GM08714 (cell line): Measurements from ENCODE around the gene ANKRD34B.

Experiments
- H3K4me3 ChIP-seq: fragments of 200-500 bp; sonication (Bioruptor generic); 2 replicates; pipeline ENCODE4 v1.5.1; 2014; ENCODE audit warnings: mild to moderate bottlenecking, low read length, inconsistent platforms
- ZNF274 ChIP-seq: IDR thresholded peaks from 2 replicates; pipeline ENCODE4 v1.6.1; 2012; ENCODE audit warnings: mild to moderate bottlenecking, low read depth, low read length

The ANKRD34B gene

GRCh38 chr5:80541392-80541791 lies 28.7 kb downstream of the ANKRD34B start:
- no peak overlapping the region for H3K4me3 ChIP-seq
- no peak for TF ChIP-seq ZNF274

- H3K4me3 ChIP-seq, result no peak overlapping the region
- no peak for TF ChIP-seq ZNF274
Observed at GRCh38 chr5:80540691-80541090, 29.4 kb downstream of the ANKRD34B start.

GRCh38 chr5:80516826-80517225 lies 53.3 kb downstream of the ANKRD34B start:
- no peak overlapping the region for H3K4me3 ChIP-seq
- TF ChIP-seq ZNF274, result no peak

GRCh38 chr5:80509362-80509761 lies 60.7 kb downstream of the ANKRD34B start:
- no peak for TF ChIP-seq ZNF274
- no peak overlapping the region for H3K4me3 ChIP-seq

GRCh38 chr5:80508844-80509243 lies 61.2 kb downstream of the ANKRD34B start:
- H3K4me3 ChIP-seq, result no peak overlapping the region
- TF ChIP-seq ZNF274, result no peak

DNA sequence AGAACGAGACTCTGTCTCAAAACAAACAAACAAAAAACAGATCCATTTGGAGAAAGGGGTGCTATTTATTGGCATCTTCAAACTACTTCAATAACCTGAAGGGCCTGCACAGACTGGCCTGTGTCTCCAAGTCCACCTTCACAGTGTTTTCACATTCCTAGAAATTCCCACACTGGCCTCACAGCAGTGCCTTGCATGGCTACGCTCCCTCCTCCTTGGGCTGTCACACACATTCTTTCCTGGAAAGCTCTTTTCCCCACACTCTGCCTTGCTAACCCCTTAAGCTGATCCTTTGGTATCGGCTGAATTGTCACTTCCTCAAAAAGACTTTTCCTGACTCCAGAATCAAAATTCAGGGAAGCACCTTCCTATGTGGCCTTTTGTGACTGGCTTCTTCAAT lies 62.4 kb downstream of the ANKRD34B start:
- TF ChIP-seq ZNF274, result no peak
- H3K4me3 ChIP-seq, result no peak overlapping the region
